KG1 (cell line): ENCODE data around the gene SPDYE3.
"Not testable (repeated sequence)": the region's sequence is repeated elsewhere in the genome, so short reads cannot be mapped to it uniquely, and the experiment has no call there.

Experiments used
- DNase-seq: peaks from one replicate; lab custom pipeline; 2025; lab: John Stamatoyannopoulos, UW

SPDYE3 gene, protein sequence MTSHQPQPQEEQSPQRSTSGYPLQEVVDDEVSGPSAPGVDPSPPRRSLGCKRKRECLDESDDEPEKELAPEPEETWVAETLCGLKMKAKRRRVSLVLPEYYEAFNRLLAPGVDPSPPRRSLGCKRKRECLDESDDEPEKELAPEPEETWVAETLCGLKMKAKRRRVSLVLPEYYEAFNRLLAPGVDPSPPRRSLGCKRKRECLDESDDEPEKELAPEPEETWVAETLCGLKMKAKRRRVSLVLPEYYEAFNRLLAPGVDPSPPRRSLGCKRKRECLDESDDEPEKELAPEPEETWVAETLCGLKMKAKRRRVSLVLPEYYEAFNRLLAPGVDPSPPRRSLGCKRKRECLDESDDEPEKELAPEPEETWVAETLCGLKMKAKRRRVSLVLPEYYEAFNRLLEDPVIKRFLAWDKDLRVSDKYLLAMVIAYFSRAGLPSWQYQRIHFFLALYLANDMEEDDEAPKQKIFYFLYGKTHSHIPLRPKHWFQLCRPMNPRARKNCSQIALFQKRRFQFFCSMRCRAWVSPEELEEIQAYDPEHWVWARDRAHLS

DNA sequence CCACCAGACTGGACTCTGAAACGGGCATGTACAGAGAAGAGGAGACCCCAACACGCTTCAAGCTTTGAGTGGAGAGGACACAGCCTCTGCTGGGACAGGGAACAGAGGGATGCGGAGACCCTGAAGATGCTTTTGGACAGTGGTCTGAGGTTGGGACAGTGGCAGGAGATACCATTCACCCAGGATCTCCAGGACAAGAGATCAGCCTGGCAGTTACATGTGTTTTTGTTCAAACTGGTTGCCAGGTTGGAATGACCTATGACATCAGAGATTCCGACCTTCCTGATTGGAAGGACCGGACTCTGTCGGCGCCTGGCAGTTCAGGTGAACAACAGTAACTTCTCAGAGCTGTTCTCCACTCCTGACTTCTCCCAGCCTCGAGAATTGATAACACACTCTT is at the start of gene SPDYE3:
SPDYE3 (plus strand) TSS at position 301 of the 400 bp plus-strand sequence. CDS start 184 bp downstream, outside the sequence.
- DNase-seq, result not testable (repeated sequence)

DNA sequence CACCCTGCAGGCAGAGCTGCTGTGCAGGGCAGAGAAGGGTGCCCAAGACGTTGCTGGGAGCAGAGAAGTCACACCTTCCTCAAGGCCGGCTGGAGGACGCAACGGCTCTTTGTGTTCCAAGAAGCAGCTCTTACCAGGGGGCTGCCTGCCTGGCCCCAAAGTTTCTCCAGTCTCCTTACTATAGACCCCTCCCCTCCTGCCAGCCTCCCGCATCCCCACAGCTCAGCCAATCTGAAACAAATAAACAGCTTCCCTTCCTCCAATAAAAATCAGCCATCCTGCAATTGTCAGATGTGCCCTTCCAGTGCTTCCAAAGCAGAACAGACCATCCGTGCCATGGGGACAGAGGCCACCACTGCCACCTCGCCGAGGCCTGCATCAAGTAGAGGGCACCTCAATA is 47.5 kb upstream of the SPDYE3 start:
- not testable (repeated sequence) for DNase-seq

DNA sequence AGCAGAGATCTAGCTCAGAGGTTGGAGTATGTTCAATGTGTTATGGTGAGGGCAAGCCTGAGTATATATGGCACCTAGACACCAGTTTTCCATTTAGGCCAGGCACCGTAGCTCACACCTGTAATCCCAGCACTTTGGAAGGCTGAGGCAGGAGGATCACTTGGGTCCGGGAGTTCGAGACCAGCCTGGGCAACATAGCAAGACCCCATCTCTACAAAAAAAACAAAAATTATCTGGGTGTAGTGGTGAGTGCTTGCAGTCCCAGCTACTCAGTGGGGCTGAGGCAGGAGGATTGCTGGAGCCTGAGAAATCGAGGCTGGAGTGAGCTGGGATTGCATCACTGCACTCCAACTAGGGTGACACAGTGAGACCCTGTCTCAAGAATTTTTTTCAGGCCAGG is 44.6 kb upstream of the SPDYE3 start:
- DNase-seq, result not testable (repeated sequence)

DNA sequence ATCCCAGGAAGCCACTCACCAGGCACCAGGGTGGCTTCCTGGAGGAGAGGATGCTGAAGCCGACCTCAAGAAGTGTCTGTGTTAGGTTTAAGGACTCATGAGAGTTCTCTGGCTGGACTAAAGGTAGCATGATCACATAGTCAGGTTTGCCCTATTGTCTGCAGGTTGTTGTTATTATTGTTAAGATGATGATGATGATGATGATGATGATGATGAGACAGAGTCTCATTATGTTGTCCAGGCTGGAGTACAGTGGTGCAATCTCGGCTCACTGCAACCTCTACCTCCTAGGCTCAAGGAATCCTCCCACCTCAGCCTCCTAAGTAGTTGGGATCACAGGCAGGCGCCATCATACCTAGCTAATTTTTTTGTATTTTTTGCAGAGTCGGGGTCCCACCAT is 43.3 kb upstream of the SPDYE3 start:
- not testable (repeated sequence) for DNase-seq

DNA sequence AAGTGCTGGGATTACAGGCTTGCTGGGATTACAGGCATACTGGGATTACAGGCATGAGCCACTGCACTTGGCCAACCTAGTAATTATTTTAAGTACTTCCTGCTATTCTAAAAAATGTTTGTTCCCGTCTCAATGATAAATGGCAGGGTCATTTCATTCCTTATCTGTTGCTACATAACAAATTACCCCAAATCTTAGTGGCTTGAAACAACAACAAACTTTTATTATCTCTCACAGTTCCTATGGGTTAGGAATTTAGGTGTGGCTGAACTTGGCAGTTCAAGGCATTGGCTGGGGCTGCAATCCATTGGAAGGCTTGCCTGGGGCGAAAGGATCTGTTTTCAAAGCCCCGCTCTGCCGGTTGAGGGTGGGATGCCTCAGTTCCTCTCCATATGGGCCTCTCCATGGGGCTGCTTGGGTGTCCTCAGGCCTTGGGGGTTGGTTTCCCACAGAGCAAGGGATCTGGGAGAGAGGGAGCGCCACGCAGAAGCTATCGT is 42.8 kb upstream of the SPDYE3 start:
- not testable (repeated sequence) for DNase-seq

DNA sequence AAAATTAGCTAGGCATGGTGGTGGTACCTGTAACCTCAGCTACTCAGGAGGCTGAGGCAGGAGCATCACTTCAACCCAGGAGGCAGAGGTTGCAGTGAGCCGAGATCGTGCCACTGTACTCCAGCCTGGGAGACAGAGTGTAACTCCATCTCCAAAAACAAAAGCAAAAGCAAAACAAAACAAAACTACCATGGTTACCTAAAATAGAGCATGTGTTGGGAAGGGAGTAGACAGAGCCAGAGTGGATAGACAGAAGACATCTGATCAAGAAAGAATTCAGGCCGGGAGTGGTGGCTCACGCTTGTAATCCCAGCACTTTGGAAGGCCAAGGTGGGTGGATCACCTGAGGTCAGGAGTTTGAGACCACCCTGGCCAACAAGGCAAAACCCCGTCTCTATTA is 41.7 kb upstream of the SPDYE3 start:
- not testable (repeated sequence) for DNase-seq

DNA sequence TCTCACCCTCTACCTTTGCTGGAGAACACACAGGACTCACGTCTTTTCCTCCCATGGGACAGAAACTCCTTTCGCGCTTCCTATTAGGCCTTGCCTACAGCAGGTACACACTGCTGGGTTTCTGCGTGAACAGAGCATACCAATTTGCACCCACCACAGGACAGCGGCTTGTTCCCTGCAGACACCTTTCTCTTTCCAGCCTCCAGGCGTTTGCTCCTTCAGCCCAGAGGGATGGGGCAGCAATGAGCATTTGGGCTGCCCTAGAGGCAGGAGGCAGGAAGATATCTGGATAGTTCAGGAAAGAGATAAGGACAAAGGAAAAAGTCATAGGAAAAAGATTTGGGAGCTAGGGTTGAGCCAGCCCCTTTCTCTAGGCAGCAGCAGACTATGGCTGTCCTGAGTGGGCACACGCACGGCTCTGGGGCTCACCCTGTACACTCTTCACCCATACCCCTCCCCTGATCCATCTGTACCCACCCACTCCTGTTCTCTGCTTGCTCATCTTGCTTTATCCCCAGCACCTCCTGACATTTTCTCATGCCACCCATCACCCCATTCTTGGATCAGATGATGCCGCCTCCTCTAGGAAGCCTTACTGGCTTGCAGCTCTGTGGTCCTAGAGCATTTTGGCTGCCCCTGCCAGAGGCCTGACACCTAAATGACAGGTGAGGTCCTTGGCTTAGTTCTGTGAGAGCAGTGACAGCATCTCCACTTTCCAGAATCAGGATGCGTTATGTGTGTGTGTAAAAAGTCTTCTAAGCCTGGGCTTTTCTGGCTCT is 40.7 kb upstream of the SPDYE3 start:
- no peak for DNase-seq

DNA sequence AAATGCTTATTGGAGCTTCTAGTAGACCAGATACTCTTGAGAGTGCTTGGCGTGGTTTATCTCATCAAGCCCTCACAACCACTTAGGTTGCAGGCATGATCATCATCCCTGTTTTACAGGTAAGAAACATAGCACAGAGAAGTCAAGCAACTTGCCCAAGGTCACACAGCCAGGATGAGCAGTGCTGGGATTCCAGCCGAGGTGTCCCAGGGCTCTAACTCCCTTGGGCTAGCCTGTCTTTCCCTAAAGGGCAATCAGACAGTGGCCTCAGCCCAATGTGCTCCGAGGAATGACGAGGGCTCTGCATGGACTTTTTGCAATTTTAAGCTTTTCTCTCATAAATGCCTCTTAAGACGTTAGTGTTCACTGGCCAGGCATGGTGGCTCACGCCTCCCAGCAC is 39.9 kb upstream of the SPDYE3 start:
- no peak for DNase-seq

DNA sequence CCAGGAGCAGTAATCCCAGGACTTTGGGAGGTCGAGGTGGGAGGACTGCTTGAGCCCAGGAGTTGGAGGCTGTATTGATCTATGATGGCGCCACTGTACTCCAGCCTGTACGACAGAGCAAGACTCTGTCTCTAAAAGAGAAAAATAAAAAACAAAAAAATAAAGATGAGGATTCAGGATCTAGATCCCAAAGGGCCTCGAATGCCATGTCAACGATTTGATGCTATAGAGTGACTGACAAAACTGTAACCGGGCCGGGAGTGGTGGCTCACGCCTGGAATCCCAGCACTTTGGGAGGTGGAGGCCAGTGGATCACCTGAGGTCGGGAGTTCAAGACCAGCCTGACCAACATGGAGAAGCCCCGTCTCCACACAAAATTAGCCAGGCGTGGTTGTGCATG is 38.6 kb upstream of the SPDYE3 start:
- not testable (repeated sequence) for DNase-seq

DNA sequence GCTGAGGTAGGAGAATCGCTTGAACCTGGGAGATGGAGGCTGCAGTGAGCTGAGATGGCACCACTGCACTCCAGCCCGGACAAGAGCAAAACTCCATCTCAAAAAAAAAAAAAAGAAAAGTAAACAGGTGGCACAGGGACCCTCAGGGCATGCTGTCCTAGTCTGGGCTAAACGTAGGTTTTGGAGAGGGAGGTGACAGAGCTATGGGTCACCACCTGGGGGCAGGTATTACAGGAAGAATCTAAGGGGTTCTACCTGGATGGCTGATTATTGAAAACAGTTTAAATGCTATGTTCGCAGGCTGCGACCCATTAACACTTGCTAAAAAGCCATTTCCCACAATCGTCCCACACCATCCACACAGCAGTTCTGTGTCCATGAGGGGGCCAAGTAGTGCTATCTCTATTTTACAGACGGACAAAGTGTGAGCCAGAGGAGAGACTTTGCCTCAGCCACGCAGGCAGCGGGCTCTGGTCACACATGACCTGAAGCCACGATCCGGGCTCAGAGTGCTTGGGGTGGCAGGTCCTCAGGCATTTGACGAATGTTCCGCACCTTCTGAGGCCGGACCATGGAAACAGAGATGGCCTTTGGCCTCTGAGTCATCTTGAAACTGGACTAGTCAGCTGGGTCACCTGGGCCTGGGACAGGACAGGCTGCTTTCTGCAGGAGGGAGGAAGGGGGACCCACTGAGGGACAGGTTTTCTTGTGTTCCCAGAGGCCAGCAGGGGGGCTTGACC is 38.0 kb upstream of the SPDYE3 start:
- DNase-seq, result not testable (repeated sequence)

DNA sequence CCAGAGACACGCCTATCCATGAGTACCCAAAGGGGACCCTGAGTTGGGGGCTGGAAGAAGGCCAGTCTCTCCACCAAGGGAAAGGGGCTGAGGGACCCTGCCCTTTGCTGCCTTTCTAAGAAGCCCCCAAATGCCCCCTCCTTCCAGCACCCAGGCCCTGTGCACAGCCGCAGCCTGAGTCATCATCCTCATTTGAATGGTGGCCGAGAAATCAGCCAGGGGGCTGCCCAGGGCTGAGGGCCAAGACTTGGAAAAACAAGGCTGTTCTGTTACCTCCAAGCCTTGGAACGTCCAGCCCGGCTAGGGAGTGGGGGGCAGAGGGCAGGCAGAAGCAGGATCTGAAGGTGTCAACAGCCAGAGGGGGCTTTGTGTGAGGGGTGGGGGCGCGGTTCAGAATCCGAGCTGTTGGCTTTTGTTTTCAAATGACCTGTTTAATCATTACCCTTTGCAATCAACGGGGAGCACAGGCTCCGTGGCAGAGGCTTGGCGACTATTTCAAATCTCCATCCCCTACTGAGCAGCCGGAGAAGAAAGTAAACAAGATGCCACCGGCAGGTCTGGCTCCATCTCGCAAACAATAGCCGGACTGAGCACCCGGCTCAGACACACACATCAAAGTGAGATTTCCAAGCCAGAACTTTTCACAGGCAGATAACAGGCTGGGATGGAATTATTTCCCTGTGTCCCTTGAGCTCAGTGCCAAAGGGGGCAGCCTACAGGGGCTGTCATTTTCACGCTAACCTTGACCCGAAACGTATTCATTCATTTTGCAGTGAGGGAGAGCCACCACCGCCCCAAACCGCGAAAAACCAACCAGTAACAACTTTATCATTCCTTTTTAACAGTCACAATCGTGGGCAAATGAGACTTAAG is 37.2 kb upstream of the SPDYE3 start:
- not testable (repeated sequence) for DNase-seq

DNA sequence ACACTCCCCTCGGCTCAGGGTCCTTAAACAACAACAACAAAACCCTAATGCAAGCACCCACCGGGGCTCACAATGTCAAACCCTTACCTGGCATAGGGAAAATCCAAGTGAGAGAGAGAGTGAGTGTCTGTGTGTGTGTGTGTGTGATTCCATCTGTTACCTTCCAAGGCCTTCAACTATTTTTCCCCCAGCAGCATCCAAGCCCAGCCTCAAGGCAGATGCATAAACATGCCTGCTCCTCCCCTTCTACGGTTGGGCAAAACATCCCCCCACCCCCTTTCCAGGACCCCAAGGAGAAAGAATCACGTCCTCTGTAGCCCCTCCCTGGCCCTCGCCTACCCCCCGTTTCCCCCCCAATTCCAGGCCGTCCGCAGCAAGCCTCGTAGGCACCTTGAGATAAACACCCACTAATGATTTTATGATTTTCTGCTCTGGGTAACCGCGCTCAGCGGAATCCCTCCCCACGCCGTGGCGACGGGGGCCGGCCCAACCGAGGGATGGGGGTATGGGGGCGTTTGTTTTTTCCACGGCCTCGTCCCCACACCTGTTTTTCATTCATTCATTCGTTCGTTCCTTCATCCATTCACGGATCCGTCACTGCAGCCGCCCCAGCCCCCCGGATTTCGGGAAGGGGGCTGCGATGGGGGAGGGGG is 36.4 kb upstream of the SPDYE3 start:
- DNase-seq, result not testable (repeated sequence)

DNA sequence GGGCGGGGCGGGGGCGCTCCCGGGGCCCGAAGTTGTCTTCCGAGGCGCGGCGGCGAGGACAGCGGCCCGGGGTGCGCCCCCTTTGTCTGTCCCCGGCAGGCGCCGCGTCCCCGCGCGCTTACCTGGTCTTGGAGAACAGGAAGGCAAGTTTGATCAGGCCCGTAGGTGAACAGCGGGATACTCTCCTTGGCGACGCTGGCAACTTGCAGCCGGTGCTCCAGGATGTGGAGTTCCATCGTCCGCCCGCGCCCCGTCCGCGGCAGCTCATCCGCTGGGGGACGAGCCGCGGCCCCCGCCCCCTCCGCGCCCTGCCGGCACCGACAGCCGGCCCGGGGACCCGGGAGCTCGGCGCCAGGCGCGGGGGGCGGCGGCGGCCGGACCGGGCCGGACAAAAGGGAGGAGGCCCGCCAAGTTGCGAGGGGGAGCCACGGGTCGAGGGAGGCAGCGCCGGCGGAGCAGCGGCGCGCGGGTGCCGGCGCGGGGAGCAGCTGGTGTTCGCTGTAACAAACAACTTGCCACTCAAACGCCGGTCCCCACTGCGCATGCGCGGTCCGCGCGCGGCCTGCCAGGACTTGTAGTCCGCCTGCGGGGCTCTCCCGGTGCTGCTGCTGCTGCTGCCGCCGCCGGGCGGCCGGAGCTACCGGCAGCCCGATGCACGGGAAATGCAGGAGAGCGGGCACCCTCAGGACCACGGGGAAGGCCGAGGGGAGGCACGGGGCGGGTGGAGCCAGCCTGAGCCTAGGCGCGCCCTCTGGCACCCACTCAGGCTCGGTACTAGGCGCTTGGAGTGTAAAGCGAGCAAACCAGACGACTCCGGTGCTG is 35.6 kb upstream of the SPDYE3 start:
- peak; percentile 61 for DNase-seq

DNA sequence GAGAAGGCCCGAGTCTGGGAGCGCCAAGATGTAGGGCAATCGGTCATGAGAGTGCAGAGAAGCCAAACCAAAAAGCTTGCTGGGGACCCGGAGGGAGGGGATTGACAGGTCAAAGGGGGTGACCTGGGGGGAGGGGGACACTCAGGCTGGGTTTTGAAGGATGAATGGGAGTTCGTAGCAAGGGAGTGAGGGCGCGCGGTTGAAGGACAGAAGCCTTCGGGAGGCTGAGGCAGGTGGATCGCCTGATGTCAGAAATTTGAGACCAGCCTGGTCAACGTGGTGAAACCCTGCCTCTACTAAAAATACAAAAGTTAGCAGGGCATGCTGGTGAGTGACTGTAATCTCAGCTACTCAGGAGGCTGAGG is 35.0 kb upstream of the SPDYE3 start:
- DNase-seq, result not testable (repeated sequence)

DNA sequence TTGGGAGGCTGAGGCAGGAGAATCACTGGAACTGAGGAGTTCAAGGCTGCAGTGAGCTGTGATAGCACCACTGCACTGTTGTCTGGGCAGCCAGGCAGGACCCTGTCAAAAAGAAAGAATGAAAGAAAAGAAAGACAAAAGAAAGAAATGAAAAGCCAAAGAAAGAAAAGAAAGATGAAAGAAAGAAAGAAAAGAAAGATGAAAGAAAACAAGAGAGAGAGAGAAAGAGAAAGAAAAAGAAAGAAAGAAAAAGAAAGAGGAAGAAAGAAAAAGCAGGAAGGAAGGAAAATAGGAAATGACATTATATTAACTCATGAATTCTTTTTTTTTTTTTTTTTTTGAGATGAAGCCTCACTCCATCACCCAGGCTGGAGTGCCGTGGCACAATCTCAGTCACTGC is 32.4 kb upstream of the SPDYE3 start:
- no peak for DNase-seq

DNA sequence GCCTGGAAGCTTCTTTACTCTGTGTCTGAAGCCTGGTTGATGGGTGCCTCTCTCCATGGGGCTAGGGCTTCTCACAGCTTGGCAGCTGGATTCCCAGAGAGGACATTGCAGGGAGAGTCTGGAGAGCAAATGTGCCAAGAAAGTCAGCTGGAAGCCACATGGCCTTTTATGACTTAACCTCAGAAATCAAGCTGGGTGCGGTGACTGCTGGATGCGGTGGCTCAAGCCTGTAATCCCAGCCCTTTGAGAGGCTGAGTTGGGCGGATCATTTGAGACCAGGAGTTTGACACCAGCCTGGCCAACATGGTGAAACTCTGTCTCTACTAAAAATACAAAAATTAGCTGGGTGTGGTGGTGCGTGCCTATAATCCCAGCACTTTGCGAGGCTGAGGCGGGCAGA is 31.4 kb upstream of the SPDYE3 start:
- not testable (repeated sequence) for DNase-seq

DNA sequence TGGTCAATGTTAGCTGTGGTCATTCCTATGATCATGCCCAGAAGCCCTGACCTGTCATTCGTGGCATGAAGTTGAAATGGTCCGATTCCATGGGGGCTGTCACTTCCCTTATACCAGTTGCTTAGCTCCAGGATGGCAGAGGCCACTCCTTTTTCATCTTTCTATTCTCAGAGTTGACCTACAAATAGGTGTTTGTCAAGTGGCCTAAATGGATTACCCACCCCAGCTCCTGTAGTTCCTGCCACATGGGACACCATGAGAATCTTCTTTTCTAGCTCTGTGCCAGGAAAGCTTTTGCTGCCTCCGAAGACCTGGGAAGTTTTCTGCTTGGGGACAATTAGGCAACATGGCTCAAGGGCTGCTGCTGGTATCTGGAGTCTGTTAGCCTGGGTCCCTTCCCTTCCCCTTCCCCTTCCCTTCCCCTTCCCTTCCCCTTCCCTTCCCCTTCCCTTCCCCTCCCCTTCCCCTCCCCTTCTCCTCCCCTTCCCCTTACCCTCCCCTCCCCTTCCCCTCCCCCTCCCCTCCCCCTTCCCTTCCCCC is 25.4 kb upstream of the SPDYE3 start:
- not testable (repeated sequence) for DNase-seq

DNA sequence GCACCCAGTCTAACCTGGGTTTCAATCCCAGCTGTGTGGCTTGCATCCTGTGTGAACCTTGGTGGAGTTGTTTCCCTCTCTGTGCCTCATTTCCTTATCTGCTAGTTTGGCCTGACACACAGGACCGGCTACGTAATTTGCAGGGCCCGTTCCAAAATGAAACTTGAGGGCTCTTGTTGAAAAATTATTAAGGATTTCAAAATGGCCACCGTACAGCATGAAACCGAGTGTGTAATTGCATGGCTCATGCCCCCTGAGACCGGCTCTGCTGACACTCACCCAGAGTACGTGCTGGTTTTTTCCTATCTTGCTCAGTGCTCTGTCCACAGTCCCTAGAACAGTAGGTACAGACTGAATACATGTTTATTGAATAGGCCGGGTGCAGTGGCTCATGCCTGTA is 24.4 kb upstream of the SPDYE3 start:
- DNase-seq, result not testable (repeated sequence)
